Tibial artery (tissue), 4 donors: ENCODE data around the gene SARS1.

ENCODE experiments used
- DNase-seq, 2 donors: peaks; one replicate each; pipeline ENCODE4 v3.0.0-alpha.2; 2019
- H3K27ac ChIP-seq, 2 donors: fragments of 200-600 bp; sonication (generic) in 1 of 2; 1 replicate in 1 of 2; 2 replicates in 1 of 2; pipeline ENCODE4 v1.5.1; 2018 to 2019; ENCODE audit warnings: mild to moderate bottlenecking in 1 of 2
- H3K27me3 ChIP-seq, 2 donors: fragments of 200-600 bp; sonication (generic) in 1 of 2; one replicate each; pipeline versions ENCODE4 v1.5.1 to v1.6.0; 2016 to 2019
- H3K36me3 ChIP-seq, 3 donors: fragments of 200-600 bp; sonication (generic) in 2 of 3; one replicate each; pipeline ENCODE4 v1.5.1; 2016 to 2019; ENCODE audit warnings: mild to moderate bottlenecking in 2 of 3
- H3K4me1 ChIP-seq, 4 donors: fragments of 200-600 bp; sonication (generic) in 2 of 4; 1 replicate in 3 of 4; 2 replicates in 1 of 4; pipeline ENCODE4 v1.5.1; 2016 to 2019
- H3K4me3 ChIP-seq, 2 donors: fragments of 200-600 bp; sonication (generic) in 1 of 2; 1 replicate in 1 of 2; 2 replicates in 1 of 2; pipeline ENCODE4 v1.5.1; 2018 to 2019; ENCODE audit warnings: mild to moderate bottlenecking in 2 of 2
- H3K9me3 ChIP-seq, 3 donors: fragments of 200-600 bp; sonication (generic) in 1 of 3; one replicate each; pipeline ENCODE4 v1.5.1; 2016 to 2019
- intact Hi-C: fragments of 100-400 bp; cut with DNase I; formaldehyde crosslinking; loops from one replicate; pipeline ENCODE4 v1.15.0; 2023; ENCODE audit warnings: low total_unique reads
- TF ChIP-seq, protein P1 (sequence below), 2 experiments: fragments of 200-600 bp in 1 of 2; fragments of 450-650 bp in 1 of 2; IDR thresholded peaks; one replicate each; pipeline ENCODE4 v1.5.1; 2017 to 2019; ENCODE audit warnings: antibody characterized with exemption in 2 of 2, mild to moderate bottlenecking in 1 of 2, moderate library complexity in 1 of 2

SARS1 gene

GRCh38 chr1:109249654-109250401, 36.1 kb downstream of the SARS1 start:
- no peak for DNase-seq
- intact Hi-C loops, result no loop called here
- Histone ChIP-seq H3K4me1 (peaks cover 0 to 36% (median 28%) of the 10 kb centered on the region in 4 donors), H3K9me3 (no peaks in the 10 kb centered on the region), H3K27ac (peak overlapping the region in 1 of 2 donors; percentile 10), H3K36me3 (no peaks in the 10 kb centered on the region), H3K4me3 (peak overlapping the region; percentile 56 to 80), H3K27me3 (peaks cover 0 to 5% of the 10 kb centered on the region in 2 donors)
- TF ChIP-seq, protein P1, sequence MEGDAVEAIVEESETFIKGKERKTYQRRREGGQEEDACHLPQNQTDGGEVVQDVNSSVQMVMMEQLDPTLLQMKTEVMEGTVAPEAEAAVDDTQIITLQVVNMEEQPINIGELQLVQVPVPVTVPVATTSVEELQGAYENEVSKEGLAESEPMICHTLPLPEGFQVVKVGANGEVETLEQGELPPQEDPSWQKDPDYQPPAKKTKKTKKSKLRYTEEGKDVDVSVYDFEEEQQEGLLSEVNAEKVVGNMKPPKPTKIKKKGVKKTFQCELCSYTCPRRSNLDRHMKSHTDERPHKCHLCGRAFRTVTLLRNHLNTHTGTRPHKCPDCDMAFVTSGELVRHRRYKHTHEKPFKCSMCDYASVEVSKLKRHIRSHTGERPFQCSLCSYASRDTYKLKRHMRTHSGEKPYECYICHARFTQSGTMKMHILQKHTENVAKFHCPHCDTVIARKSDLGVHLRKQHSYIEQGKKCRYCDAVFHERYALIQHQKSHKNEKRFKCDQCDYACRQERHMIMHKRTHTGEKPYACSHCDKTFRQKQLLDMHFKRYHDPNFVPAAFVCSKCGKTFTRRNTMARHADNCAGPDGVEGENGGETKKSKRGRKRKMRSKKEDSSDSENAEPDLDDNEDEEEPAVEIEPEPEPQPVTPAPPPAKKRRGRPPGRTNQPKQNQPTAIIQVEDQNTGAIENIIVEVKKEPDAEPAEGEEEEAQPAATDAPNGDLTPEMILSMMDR (IDR thresholded peaks at IDR 0.05), result no peak

DNA sequence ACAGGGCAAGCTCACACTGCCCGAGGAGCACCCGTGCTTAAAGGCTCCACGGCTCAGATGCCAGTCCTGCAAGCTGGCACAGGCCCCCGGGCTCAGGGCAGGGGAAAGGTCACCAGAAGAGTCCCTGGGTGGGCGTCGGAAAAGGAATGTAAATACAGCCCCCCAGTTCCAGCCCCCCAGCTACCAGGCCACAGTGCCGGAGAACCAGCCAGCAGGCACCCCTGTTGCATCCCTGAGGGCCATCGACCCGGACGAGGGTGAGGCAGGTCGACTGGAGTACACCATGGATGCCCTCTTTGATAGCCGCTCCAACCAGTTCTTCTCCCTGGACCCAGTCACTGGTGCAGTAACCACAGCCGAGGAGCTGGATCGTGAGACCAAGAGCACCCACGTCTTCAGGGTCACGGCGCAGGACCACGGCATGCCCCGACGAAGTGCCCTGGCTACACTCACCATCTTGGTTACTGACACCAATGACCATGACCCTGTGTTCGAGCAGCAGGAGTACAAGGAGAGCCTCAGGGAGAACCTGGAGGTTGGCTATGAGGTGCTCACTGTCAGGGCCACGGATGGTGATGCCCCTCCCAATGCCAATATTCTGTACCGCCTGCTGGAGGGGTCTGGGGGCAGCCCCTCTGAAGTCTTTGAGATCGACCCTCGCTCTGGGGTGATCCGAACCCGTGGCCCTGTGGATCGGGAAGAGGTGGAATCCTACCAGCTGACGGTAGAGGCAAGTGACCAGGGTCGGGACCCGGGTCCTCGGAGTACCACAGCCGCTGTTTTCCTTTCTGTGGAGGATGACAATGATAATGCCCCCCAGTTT, 36.9 kb downstream of the SARS1 start:
- H3K4me1 ChIP-seq, result peaks cover 0 to 43% (median 32%) of the 10 kb centered on the region in 4 donors
- H3K27ac ChIP-seq, result no peak overlapping the region
- intact Hi-C loops, result no loop called here
- TF ChIP-seq, protein P1 (IDR thresholded peaks at IDR 0.05), result no peak
- H3K9me3 ChIP-seq, result no peaks in the 10 kb centered on the region
- peak overlapping the region; percentile 56 to 80 for H3K4me3 ChIP-seq
- DNase-seq, result no peak
- peaks cover 0 to 5% of the 10 kb centered on the region in 2 donors for H3K27me3 ChIP-seq
- no peaks in the 10 kb centered on the region for H3K36me3 ChIP-seq

DNA sequence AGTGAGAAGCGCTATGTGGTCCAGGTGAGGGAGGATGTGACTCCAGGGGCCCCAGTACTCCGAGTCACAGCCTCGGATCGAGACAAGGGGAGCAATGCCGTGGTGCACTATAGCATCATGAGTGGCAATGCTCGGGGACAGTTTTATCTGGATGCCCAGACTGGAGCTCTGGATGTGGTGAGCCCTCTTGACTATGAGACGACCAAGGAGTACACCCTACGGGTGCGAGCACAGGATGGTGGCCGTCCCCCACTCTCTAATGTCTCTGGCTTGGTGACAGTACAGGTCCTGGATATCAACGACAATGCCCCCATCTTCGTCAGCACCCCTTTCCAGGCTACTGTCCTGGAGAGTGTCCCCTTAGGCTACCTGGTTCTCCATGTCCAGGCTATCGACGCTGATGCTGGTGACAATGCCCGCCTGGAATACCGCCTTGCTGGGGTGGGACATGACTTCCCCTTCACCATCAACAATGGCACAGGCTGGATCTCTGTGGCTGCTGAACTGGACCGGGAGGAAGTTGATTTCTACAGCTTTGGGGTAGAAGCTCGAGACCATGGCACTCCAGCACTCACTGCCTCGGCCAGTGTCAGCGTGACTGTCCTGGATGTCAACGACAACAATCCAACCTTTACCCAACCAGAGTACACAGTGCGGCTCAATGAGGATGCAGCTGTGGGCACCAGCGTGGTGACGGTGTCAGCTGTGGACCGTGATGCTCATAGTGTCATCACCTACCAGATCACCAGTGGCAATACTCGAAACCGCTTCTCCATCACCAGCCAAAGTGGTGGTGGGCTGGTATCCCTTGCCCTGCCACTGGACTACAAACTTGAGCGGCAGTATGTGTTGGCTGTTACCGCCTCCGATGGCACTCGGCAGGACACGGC, 37.8 kb downstream of the SARS1 start:
- peaks cover 0 to 46% (median 33%) of the 10 kb centered on the region in 4 donors for H3K4me1 ChIP-seq
- no peak overlapping the region for H3K4me3 ChIP-seq
- no peaks in the 10 kb centered on the region for H3K36me3 ChIP-seq
- peaks cover 0 to under 1% of the 10 kb centered on the region in 2 donors for H3K27me3 ChIP-seq
- intact Hi-C loops, result no loop called here
- no peak overlapping the region for H3K27ac ChIP-seq
- no peak for DNase-seq
- H3K9me3 ChIP-seq, result no peaks in the 10 kb centered on the region
- TF ChIP-seq, protein P1 (IDR thresholded peaks at IDR 0.05), result no peak

- intact Hi-C loops, result no loop called here
- H3K9me3 ChIP-seq, result no peaks in the 10 kb centered on the region
- no peaks in the 10 kb centered on the region for H3K27me3 ChIP-seq
- H3K27ac ChIP-seq, result no peak overlapping the region
- TF ChIP-seq, protein P1 (IDR thresholded peaks at IDR 0.05), result no peak
- peaks cover 0 to 46% (median 33%) of the 10 kb centered on the region in 4 donors for H3K4me1 ChIP-seq
- DNase-seq, result no peak
- H3K36me3 ChIP-seq, result no peaks in the 10 kb centered on the region
- no peak overlapping the region for H3K4me3 ChIP-seq
Observed at GRCh38 chr1:109252167-109252892, 38.6 kb downstream of the SARS1 start.
